Breast epithelium (tissue), 4 donors: ENCODE data around the gene WSB2. TPM values are rescaled to one million over a fixed set of nuclear protein-coding genes. Genes with fewer than 3 reads are reported as not detected.
"Not testable (repeated sequence)": the region's sequence is repeated elsewhere in the genome, so short reads cannot be mapped to it uniquely, and the experiment has no call there.

ENCODE experiments used
- DNase-seq, 2 donors: peaks; one replicate each; pipeline ENCODE4 v3.0.0-alpha.2; 2019; ENCODE audit warnings: low spot score in 2 of 2
- H3K27ac ChIP-seq, 2 donors: fragments of 200-600 bp; sonication (generic) in 1 of 2; one replicate each; pipeline ENCODE4 v1.5.1; 2016 to 2019; ENCODE audit warnings: mild to moderate bottlenecking in 1 of 2
- H3K27me3 ChIP-seq, 2 donors: fragments of 200-600 bp; sonication (generic) in 1 of 2; one replicate each; pipeline versions ENCODE4 v1.5.1 to v1.6.0; 2017 to 2019; ENCODE audit warnings: control low read depth in 1 of 2, mild to moderate bottlenecking in 1 of 2
- H3K36me3 ChIP-seq: fragments of 200-600 bp; one replicate; pipeline ENCODE4 v1.5.1; 2019
- H3K4me1 ChIP-seq, 2 donors: fragments of 200-600 bp; sonication (generic); one replicate each; pipeline ENCODE4 v1.5.1; 2016 to 2019; ENCODE audit warnings: control low read depth in 1 of 2
- H3K4me3 ChIP-seq, 3 donors: fragments of 200-600 bp; sonication (generic); 1 replicate in 2 of 3; 2 replicates in 1 of 3; pipeline ENCODE4 v1.5.1; 2016 to 2019; ENCODE audit warnings: mild to moderate bottlenecking in 3 of 3, moderate library complexity in 2 of 3
- H3K9me3 ChIP-seq, 2 donors: fragments of 200-600 bp; sonication (generic) in 1 of 2; one replicate each; pipeline ENCODE4 v1.5.1; 2016 to 2019; ENCODE audit warnings: control low read depth in 1 of 2
- CTCF ChIP-seq, 3 donors: fragments of 450-650 bp; IDR thresholded peaks; one replicate each; pipeline ENCODE4 v1.5.1; 2016 to 2017; ENCODE audit warnings: antibody characterized with exemption in 3 of 3, mild to moderate bottlenecking in 3 of 3, moderate library complexity in 3 of 3
- POLR2A ChIP-seq: fragments of 450-650 bp; IDR thresholded peaks from one replicate; pipeline ENCODE4 v1.6.1; 2016; ENCODE audit warnings: antibody characterized with exemption, mild to moderate bottlenecking, moderate library complexity
- POLR2AphosphoS5 ChIP-seq, 3 donors: sonication (generic); formaldehyde crosslinking; IDR thresholded peaks; one replicate each; pipeline ENCODE4 v1.6.1; 2017; ENCODE audit warnings: antibody characterized with exemption in 3 of 3
- intact Hi-C: fragments of 100-400 bp; cut with DNase I; formaldehyde crosslinking; loops from one replicate; pipeline ENCODE4 v1.15.1; 2023; ENCODE audit warnings: low total_unique reads
- total RNA-seq, 3 donors: library from RNA; depleted of rRNA; stranded (reverse); fragments of >200 nt; gene quantifications; one replicate each; pipeline ENCODE4 v1.1.0, GENCODE V29; 2016

WSB2 gene
- total RNA-seq, 3 donors from 2014 or later, result 26.2 to 51.4 (median 40.0) TPM

GRCh38 chr12:118023301-118023860 lies 37.6 kb downstream of the WSB2 start:
- Histone ChIP-seq H3K27me3 (no peaks in the 10 kb centered on the region), H3K4me1 (no peaks in the 10 kb centered on the region), H3K36me3 (no peaks in the 10 kb centered on the region), H3K4me3 (no peak overlapping the region), H3K27ac (no peak overlapping the region), H3K9me3 (no peaks in the 10 kb centered on the region)
- TF ChIP-seq POLR2AphosphoS5 (IDR thresholded peaks at IDR 0.05), result no peak
- TF ChIP-seq POLR2A, result no peak
- TF ChIP-seq CTCF (IDR thresholded peaks at IDR 0.05), result no peak
- no peak for DNase-seq
- intact Hi-C loops, result no loop called here

GRCh38 chr12:118022728-118023109 lies 38.3 kb downstream of the WSB2 start:
- no peak for TF ChIP-seq POLR2AphosphoS5 (IDR thresholded peaks at IDR 0.05)
- TF ChIP-seq CTCF (IDR thresholded peaks at IDR 0.05), result no peak
- no peak for TF ChIP-seq POLR2A
- intact Hi-C loops, result no loop called here
- no peaks in the 10 kb centered on the region for H3K4me1 ChIP-seq
- H3K27me3 ChIP-seq, result no peaks in the 10 kb centered on the region
- no peaks in the 10 kb centered on the region for H3K36me3 ChIP-seq
- no peak overlapping the region for H3K27ac ChIP-seq
- no peak overlapping the region for H3K4me3 ChIP-seq
- H3K9me3 ChIP-seq, result no peaks in the 10 kb centered on the region
- DNase-seq, result no peak

GRCh38 chr12:118022097-118022727 lies 38.8 kb downstream of the WSB2 start:
- DNase-seq, H3K36me3 ChIP-seq: not testable (repeated sequence)

GRCh38 chr12:118020036-118020435 lies 40.9 kb downstream of the WSB2 start:
- DNase-seq, result no peak
- Histone ChIP-seq H3K4me3 (no peak overlapping the region), H3K9me3 (no peaks in the 10 kb centered on the region), H3K27me3 (no peaks in the 10 kb centered on the region), H3K4me1 (no peaks in the 10 kb centered on the region), H3K27ac (no peak overlapping the region), H3K36me3 (no peaks in the 10 kb centered on the region)
- TF ChIP-seq CTCF (IDR thresholded peaks at IDR 0.05), result no peak
- no peak for TF ChIP-seq POLR2AphosphoS5 (IDR thresholded peaks at IDR 0.05)
- no peak for TF ChIP-seq POLR2A
- intact Hi-C loops, result no loop called here

More at GRCh38 chr12:118022097-118022727, 38.8 kb downstream of the WSB2 start:
- H3K4me1 ChIP-seq, H3K27me3 ChIP-seq, H3K9me3 ChIP-seq, intact Hi-C loops, H3K4me3 ChIP-seq, H3K27ac ChIP-seq: not testable (repeated sequence)

- H3K4me3 ChIP-seq, result no peak overlapping the region
- H3K27ac ChIP-seq, result no peak overlapping the region
- H3K36me3 ChIP-seq, result no peaks in the 10 kb centered on the region
- no peaks in the 10 kb centered on the region for H3K9me3 ChIP-seq
- no peaks in the 10 kb centered on the region for H3K4me1 ChIP-seq
- intact Hi-C loops, result no loop called here
- H3K27me3 ChIP-seq, result no peaks in the 10 kb centered on the region
- no peak for TF ChIP-seq POLR2A
- no peak for TF ChIP-seq POLR2AphosphoS5 (IDR thresholded peaks at IDR 0.05)
- TF ChIP-seq CTCF (IDR thresholded peaks at IDR 0.05), result no peak
- DNase-seq, result no peak
Observed at GRCh38 chr12:118017926-118018325, 43.1 kb downstream of the WSB2 start.
